Activated naive CD4-positive, alpha-beta T cell treated with anti-CD3 and anti-CD28 coated beads, Interleukin-2, amount 50 U/mL, for 72 hours (primary cell): ENCODE measurements around the gene C1orf115. TPM values are rescaled to one million over a fixed set of nuclear protein-coding genes. Genes with fewer than 3 reads are reported as not detected.

Experiments used
- ATAC-seq, 2 donors: fragments of 150-1000 bp; cut with Tn5 transposase; 2 replicates each; pipeline ENCODE4 v1.10.0; 2021; ENCODE audit warnings: mild to moderate bottlenecking in 2 of 2, moderate library complexity in 2 of 2
- DNase-seq, 2 donors: peaks; one replicate each; pipeline ENCODE4 v3.0.0; 2021 to 2022; ENCODE audit warnings: low spot score in 2 of 2
- H3K27ac Mint-ChIP-seq, 2 donors: one replicate each; pipeline ENCODE4 v1.8.0; 2022; ENCODE audit warnings: mild to moderate bottlenecking in 2 of 2, mixed read lengths in 2 of 2
- H3K36me3 Mint-ChIP-seq, 2 donors: one replicate each; pipeline ENCODE4 v1.8.0; 2022; ENCODE audit warnings: mixed read lengths in 2 of 2
- H3K9me3 Mint-ChIP-seq, 2 donors: one replicate each; pipeline ENCODE4 v1.8.0; 2022; ENCODE audit warnings: mixed read lengths in 2 of 2
- total RNA-seq, 2 donors: library from RNA; stranded (reverse); gene quantifications; one replicate each; pipeline ENCODE4 v1.2.3, GENCODE V29; 2022

Gene C1orf115
- total RNA-seq, 2 donors from 2014 or later = 0.60 to 0.87 TPM

DNA sequence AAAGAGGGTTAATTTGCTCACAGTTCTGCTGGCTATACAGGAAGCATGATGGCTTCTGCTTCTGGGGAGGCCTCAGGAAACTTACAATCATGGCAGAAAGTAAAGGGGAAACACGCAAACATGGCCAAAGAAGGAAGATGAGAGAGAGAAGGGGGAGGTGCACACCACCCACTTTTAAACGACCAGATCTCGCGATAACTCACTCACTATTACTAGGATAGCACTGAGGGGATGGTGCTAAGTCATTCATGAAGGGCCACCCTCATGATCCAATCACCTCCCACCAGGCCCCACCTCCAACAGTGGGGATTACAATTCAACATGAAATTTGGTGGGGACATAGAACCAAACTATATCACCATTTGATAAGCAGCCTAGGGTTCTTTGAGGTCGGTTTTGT lies 2.4 kb upstream of the C1orf115 start:
- H3K9me3 Mint-ChIP-seq = no peaks in the 10 kb centered on the region
- H3K36me3 Mint-ChIP-seq = no peaks in the 10 kb centered on the region
- no peak for ATAC-seq
- DNase-seq = no peak
- no peak overlapping the region for H3K27ac Mint-ChIP-seq

DNA sequence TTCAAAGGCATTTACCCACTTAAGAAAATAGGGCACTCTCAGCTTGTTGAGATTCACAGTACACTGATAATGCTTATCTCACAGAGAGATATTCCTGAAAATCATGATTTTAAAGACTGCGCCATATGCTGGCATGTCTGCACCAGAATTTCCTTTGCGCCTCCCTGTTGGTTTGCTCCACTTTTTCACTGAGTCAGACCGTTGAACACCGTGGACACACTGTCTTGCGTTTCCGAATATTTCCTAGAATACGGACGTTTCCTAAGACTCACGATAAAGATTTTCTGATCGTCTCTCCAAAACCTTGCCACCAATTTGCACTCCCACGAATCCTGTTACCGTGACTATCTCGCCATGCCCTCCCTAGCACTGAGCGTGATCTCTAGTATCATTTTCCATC lies 497 bp upstream of the C1orf115 start:
- DNase-seq = no peak
- no peaks in the 10 kb centered on the region for H3K36me3 Mint-ChIP-seq
- ATAC-seq = no peak
- peak overlapping the region in 1 of 2 donors; percentile 69 for H3K27ac Mint-ChIP-seq
- no peaks in the 10 kb centered on the region for H3K9me3 Mint-ChIP-seq

DNA sequence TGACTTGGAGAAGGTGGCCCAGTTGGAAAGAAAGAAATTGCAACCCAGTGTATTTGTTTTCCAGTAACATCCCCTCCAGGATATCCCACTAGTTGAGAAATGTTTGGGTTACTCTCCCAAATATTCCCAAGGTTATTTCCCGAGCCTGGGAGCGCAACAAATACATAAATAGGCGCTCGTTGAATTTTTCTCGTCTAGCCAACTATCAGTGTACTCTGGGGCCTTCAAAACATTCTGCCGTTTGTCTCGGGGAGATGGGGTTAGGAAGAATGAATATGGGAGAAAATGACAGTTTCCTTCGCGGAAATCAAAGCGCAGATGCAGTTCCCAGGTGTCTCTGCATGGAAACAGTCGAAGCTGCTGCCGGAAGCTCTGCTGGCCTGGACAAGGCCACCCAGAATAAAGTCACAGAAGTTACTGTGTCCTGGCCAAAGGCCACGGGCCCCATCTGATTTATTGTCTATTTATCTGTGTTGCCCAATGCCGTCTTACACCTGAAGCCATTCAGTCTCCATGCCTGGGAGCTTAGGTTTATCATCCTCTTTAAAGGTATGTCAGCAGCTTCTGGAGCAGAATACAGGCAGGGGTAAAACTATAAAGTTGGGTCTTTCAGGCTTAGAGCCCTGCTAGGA lies 1.0 kb downstream of the C1orf115 start:
- ATAC-seq = no peak
- Mint-ChIP-seq H3K27ac (no peak overlapping the region), H3K36me3 (no peaks in the 10 kb centered on the region), H3K9me3 (no peaks in the 10 kb centered on the region)
- no peak for DNase-seq

DNA sequence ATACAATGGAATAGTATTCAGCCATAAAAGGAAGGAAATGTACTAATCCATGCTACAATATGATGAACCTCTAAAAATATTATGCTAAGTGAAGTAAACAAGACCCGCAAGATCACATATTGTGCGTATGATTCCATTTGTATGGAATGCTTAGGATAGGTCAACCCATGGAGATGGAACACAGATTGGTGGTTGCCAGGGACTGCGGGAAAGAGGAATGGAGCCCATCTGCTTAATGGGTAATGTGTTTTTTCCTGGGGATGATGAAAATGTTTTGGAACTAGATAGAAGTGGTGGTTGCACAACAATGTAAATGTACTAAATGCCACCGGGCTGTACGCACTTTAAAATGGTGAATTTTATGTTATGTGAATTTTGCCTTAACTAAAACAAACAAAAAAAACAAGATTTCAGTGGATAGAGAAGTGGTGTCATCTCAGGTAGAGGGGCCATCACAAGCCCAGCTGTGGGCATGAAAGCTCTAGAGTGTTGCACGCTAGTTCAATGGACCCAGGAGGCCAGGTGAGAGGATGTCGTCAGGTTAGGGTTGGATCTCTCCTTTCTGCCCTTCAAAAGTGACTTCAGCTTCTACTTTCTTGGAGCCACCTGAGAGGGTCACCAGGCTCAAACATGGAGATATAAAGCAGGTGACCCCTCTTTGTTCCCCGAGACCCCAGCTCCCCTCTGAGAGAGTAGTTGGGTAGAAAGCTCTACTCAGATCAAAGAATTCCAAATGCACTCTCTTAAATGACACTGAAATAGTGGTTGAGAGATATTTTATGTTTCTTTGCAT lies 2.5 kb downstream of the C1orf115 start:
- H3K27ac Mint-ChIP-seq = no peak overlapping the region
- DNase-seq (no peak), ATAC-seq (no peak)
- no peaks in the 10 kb centered on the region for H3K9me3 Mint-ChIP-seq
- no peaks in the 10 kb centered on the region for H3K36me3 Mint-ChIP-seq

DNA sequence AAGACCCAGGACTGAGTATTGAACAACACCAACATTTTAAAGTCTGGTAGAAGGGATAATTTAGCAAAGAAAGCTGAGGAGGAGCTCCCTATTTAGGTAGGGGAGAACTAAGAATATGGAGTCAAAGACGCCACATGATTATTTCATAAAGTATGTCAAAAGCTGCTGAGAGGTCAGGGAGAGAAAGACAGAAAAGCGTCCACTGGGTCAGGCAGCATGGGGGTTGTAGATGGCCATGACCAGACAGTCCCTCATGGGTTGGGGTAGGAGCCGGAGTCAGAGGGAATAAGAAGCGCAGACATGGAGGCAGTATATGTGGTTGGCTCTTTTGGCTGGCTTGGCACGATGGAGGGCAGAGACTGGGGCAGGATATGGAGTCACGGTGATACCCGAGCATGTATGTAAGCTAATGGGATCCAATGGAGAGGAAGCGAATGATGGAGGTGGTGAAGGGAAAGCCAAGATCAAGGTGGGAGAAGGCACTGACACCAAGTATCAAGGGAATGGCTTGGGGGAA lies 4.8 kb downstream of the C1orf115 start:
- DNase-seq (no peak), ATAC-seq (no peak)
- Mint-ChIP-seq H3K36me3 (no peaks in the 10 kb centered on the region), H3K27ac (no peak overlapping the region), H3K9me3 (no peaks in the 10 kb centered on the region)

DNA sequence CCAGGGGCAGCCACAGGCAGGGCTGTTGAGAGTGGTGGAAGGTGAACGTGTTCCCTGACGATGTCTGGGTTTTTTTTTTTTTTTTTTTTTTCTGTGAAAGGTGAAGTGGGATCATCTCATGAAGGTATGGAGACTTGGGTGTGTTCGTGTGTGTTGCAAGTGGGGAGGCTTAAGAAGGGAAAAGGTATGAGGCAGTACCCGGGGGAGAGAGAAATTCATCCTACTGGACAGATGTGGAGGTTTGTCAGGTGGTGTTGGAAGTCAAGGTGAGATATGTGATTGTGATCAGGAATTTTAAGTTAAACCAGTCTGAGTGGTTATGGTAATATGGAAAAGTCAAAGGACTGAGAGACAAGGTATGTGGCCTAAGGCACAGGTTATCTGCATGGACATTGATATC lies 5.3 kb downstream of the C1orf115 start:
- Mint-ChIP-seq H3K9me3 (no peaks in the 10 kb centered on the region), H3K36me3 (no peaks in the 10 kb centered on the region), H3K27ac (no peak overlapping the region)
- no peak for DNase-seq
- no peak for ATAC-seq

DNA sequence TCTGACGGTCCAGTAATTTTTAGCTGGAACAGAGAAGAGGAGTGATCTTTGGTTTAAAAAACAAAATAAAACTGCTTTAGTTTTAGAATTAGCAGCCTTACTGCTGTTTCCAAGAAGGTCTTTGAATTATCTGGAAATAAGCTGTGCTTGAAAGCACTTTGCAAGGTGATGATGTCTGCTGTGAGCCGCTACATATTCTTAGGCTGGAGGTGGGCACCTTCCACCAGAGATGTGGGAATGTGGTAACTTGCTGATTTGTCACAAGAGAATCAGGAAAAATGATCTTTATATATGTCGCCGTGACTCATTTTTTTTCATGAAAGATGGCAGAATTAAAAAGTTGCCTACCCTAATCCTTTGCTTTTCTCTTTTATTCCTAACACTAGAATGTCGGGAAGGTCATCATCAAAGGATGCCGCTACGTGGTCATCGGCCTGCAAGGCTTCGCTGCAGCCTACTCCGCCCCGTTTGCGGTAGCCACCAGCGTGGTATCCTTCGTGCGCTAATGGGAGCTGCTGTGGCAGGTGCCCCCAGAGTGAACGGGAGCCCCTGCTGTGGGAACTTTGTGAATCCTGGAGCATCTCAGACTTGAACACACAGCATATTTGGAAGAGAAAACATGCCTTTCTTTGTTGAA lies 6.2 kb downstream of the C1orf115 start:
- Mint-ChIP-seq H3K27ac (no peak overlapping the region), H3K9me3 (no peaks in the 10 kb centered on the region), H3K36me3 (no peaks in the 10 kb centered on the region)
- no peak for ATAC-seq
- no peak for DNase-seq

DNA sequence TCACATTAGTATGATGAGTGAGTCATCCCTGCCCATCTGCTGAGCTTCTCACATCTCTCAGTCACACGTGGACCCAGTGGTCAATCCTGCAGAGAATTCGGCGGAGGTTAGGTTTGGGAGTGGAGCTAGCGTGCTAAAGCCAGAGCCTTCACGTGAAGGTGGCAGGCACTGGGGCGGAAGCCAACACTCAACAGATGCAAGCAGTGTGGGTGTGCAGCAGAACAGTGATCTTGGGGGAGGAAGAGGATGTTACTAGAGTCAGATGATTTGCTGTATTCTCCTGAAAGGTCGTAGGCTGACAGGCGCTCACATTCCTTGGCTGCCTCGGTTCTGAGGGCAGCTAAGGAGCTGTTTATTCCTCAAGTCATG lies 6.7 kb downstream of the C1orf115 start:
- ATAC-seq = no peak
- no peak for DNase-seq
- H3K27ac Mint-ChIP-seq = no peak overlapping the region

DNA sequence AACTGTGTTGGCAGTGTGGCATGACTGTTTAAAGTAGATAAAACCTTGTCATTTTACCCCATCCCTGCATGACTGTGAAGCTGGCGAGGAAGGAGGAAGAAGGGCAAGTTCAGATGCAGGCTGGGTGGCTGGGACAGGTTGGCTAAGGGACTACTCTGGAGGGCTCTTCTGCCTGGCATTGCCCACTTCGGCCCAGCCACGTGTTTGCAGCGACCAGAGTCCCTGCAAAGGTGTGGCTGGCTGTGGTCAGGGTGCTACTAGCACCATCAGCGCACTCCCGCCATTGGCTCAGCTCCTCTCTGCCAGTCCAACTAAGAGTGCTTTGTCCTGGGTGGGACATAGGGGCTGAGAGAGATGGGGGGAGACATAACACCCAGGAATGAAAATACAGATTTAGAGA lies 7.2 kb downstream of the C1orf115 start:
- ATAC-seq (no peak), DNase-seq (no peak)
- H3K9me3 Mint-ChIP-seq = no peaks in the 10 kb centered on the region
- no peak overlapping the region for H3K27ac Mint-ChIP-seq
- no peaks in the 10 kb centered on the region for H3K36me3 Mint-ChIP-seq

More for the DNA sequence above, 6.7 kb downstream of the C1orf115 start:
- H3K9me3 Mint-ChIP-seq = no peaks in the 10 kb centered on the region
- no peaks in the 10 kb centered on the region for H3K36me3 Mint-ChIP-seq

DNA sequence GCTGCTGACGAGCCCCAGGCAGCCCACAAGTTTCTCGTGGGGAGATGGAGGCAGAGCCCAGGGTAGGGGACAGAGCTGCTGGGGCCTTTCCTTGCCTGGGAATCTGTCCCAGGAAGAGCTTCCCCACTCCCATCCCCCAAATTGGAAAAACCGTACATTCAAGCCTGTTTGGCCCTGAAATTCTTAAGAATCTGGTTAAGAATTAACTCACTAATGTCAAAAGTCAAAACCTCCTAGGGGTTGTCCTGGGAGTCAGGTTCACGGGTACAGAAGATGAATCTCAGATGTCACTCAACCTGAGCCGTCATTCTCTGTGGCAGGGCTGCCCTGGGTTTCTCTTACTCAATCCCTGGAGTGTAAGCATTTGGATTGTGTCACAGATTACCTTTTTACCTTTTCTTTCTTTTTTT lies 8.4 kb downstream of the C1orf115 start:
- ATAC-seq (no peak), DNase-seq (no peak)
- no peaks in the 10 kb centered on the region for H3K9me3 Mint-ChIP-seq
- no peaks in the 10 kb centered on the region for H3K36me3 Mint-ChIP-seq
- H3K27ac Mint-ChIP-seq = no peak overlapping the region

DNA sequence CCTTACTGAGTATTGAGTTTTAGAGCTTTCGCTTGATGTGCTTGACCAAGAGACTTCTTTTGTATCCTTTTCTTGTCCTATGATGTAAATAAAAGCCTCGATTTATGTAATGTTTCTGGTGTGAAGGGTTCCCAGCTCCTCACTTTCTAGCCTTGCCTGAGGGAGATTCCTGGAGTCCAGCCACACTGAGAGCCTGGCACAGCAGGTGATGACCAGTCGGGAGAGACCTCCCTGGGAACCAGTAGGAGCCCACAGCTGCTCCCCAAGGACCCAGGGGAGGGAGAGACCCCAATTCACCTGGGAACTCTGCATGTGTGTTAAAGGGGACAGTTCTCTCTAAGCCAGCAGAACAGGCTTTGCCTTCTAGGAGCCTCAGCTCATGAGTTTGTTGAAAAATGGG lies 8.9 kb downstream of the C1orf115 start:
- H3K36me3 Mint-ChIP-seq = no peaks in the 10 kb centered on the region
- DNase-seq (no peak), ATAC-seq (no peak)
- H3K27ac Mint-ChIP-seq = no peak overlapping the region
- H3K9me3 Mint-ChIP-seq = no peaks in the 10 kb centered on the region

DNA sequence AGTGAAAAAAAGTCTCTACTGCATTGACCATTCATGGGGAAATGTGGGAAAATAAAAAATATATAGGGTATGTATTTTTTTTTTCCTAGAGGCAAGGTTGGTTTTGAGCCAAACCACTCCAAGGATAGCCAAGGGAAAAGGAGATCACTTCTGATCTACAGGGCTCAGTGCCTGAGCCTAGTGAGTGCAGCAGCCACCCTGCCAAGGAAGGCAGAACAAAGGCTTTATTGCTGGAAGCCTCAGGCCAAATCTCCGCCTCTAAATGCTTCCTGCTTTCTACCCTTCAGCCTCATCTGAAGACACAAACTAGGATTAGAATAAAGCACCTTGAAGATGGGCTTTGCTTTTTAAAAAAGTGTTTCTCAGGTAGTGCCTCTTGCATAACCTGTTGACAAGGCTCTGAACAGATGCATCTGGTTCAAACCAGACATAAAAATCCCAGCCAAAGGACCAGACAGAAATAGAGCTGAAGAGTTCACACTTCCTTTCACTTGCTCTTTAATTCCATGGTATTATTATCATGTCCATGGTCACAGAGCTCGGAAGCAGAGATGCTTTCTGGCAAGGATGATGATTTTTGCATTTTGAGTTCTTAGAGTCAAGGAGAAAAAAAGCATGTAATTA lies 10.5 kb downstream of the C1orf115 start:
- Mint-ChIP-seq H3K9me3 (no peaks in the 10 kb centered on the region), H3K27ac (no peak overlapping the region), H3K36me3 (no peaks in the 10 kb centered on the region)
- DNase-seq (no peak), ATAC-seq (no peak)

DNA sequence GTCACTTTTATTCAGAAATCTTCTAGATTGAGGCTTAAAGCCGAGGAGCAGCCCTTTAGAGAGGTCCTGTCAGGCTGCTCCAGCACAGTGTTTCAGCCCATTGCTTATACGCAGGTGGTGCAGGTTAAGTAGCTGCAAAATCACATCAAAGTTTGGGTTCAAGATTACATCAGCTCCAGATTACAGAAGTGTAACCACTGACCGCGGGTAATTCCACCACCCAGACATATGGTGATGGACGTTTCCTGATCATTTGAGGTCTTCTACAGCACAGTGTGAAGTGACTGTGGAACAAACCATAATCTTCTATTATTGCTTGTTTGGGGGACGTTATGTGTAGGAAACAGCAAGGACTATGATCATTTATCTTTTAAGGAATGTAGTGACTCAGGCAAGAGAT lies 11.8 kb downstream of the C1orf115 start:
- Mint-ChIP-seq H3K9me3 (no peaks in the 10 kb centered on the region), H3K27ac (no peak overlapping the region), H3K36me3 (no peaks in the 10 kb centered on the region)
- no peak for DNase-seq
- peak in 1 of 2 donors; percentile 37 for ATAC-seq

DNA sequence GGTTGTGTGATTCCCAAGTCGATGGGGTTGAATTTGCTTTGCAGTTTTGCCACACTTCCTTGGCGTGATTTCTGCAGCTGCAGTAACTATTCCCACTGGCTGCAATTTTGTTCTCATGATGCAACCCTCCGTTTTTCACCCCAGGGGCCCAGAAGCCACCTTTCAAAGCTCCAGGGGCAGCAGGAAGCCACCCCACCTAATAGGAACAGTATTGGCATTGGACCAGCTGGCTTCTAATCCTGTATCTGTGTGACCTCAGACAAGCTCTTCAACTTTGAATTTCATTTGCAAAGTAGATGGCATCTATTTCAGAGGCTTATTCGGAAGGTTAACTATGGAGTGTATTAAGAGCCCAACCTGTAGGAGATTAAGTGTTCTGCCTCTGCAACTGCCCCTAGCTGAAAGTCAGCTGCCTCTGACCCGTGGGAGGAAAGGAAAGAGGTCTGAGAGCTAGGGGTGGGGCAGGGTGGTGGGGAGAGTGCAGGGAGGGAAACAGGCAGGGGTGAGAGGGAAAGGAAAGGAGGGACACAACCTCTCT lies 12.6 kb downstream of the C1orf115 start:
- ATAC-seq (no peak), DNase-seq (no peak)
- no peaks in the 10 kb centered on the region for H3K36me3 Mint-ChIP-seq
- no peak overlapping the region for H3K27ac Mint-ChIP-seq
- H3K9me3 Mint-ChIP-seq = no peaks in the 10 kb centered on the region

DNA sequence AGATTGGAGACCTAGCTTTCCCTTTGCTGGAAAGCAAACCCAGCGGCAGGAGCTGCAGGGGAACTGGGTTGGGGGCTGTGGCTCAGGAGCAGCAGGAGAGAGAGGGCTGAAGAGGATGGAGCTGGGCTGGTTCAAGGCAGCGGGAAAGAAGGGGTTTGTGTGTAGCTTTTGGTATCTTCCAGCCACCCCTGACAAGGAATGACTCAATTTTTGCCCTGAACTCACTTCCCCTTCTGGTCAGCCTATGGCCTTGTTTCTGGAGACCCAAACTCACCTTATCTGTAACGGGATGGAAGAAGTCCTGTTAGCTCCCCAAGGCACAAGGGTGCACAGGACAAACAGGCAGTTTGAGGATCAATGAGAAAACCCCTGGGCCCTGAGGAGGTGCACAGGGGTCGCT lies 13.1 kb downstream of the C1orf115 start:
- DNase-seq = no peak
- Mint-ChIP-seq H3K36me3 (no peaks in the 10 kb centered on the region), H3K27ac (no peak overlapping the region), H3K9me3 (no peaks in the 10 kb centered on the region)
- ATAC-seq = no peak

DNA sequence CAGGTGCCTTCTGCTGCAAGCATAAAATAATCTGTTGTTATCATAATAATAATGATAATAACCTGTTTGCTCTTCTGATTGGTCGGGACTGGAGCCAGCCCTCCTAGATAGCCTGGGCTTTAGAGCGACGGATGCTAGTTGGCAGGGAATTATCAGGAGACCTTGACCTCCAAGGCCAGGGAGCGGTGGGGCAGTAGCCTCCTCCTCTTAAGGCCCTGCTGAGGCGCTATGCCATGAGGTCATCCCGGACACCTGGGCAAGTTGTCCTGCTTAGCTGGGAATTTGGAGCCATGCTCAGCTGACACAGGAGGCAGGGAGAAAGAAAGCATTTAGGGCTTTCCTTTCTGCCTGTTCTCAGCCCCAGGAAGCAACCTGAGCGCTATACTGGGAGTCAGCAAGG lies 15.6 kb downstream of the C1orf115 start:
- no peak for ATAC-seq
- Mint-ChIP-seq H3K9me3 (no peaks in the 10 kb centered on the region), H3K27ac (no peak overlapping the region), H3K36me3 (no peaks in the 10 kb centered on the region)
- DNase-seq = no peak

DNA sequence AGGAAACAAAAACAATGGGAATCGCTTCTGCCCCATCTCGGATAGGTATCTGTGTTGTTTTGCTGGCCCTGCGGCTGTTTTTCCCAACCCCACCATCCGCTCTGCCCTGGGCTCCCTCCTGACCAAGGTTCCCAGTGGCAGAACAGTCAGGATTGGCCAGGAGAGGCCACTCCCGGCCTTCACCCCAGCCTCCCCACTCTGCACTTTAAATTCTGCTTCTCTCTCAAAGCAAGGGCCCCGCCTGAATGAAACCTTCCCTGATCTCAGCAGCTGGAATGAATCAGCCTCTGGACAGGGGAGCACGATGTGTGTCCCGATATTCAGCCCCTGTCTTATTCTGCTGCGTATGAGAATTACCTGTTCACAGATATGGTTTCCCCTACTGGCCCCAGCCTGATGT lies 16.3 kb downstream of the C1orf115 start:
- Mint-ChIP-seq H3K36me3 (no peaks in the 10 kb centered on the region), H3K9me3 (no peaks in the 10 kb centered on the region), H3K27ac (peak overlapping the region in 1 of 2 donors; percentile 17)
- no peak for ATAC-seq
- DNase-seq = no peak
